ENCODE data around the gene IGF2.
"Not testable (repeated sequence)": the region's sequence is repeated elsewhere in the genome, so short reads cannot be mapped to it uniquely, and the experiment has no call there.

IGF2 gene

GRCh38 chr11:2139123-2139521 lies at the start of gene IGF2:
Gene IGF2, minus strand, starts transcription at chr11:2139389. Its CDS starts 3,866 bp downstream, at chr11:2135523.
- DNase-seq: no peak

GRCh38 chr11:2188745-2189144 lies 49.6 kb upstream of the IGF2 start:
- DNase-seq: no peak

- no peak for DNase-seq
Measured at GRCh38 chr11:2187280-2187707, 48.1 kb upstream of the IGF2 start.

- peak; percentile 50 for DNase-seq
Measured at GRCh38 chr11:2186669-2187279, 47.6 kb upstream of the IGF2 start.

- DNase-seq: no peak
Measured at GRCh38 chr11:2185324-2186085, 46.3 kb upstream of the IGF2 start.

GRCh38 chr11:2182692-2183474 lies 43.7 kb upstream of the IGF2 start:
- no peak for DNase-seq

GRCh38 chr11:2182075-2182474 lies 42.9 kb upstream of the IGF2 start:
- DNase-seq: no peak

- no peak for DNase-seq
Measured at GRCh38 chr11:2180789-2181370, 41.7 kb upstream of the IGF2 start.

- no peak for DNase-seq
Measured at GRCh38 chr11:2180347-2180746, 41.2 kb upstream of the IGF2 start.

GRCh38 chr11:2179516-2179915 lies 40.3 kb upstream of the IGF2 start:
- no peak for DNase-seq

- DNase-seq: no peak
Measured at GRCh38 chr11:2178906-2179494, 39.8 kb upstream of the IGF2 start.

- DNase-seq: not testable (repeated sequence)
Measured at GRCh38 chr11:2178055-2178773, 39.0 kb upstream of the IGF2 start.

GRCh38 chr11:2177076-2177475 lies 37.9 kb upstream of the IGF2 start:
- DNase-seq: no peak

GRCh38 chr11:2176389-2176900 lies 37.3 kb upstream of the IGF2 start:
- DNase-seq: no peak

GRCh38 chr11:2175659-2176058 lies 36.5 kb upstream of the IGF2 start:
- no peak for DNase-seq

GRCh38 chr11:2174361-2174760 lies 35.2 kb upstream of the IGF2 start:
- no peak for DNase-seq

GRCh38 chr11:2173761-2174160 lies 34.6 kb upstream of the IGF2 start:
- no peak for DNase-seq

- no peak for DNase-seq
Measured at GRCh38 chr11:2173150-2173693, 34.0 kb upstream of the IGF2 start.

GRCh38 chr11:2172676-2173075 lies 33.5 kb upstream of the IGF2 start:
- DNase-seq: no peak

GRCh38 chr11:2171591-2172003 lies 32.4 kb upstream of the IGF2 start, which contains the start of gene TH:
Gene TH, minus strand, starts transcription at chr11:2171815. Its CDS starts 29 bp downstream, at chr11:2171786.
- DNase-seq: no peak

Measured in CD4-positive, alpha-beta T cell treated with Interleukin-17A for 1 hour (primary cell).